HG02642 (cell line): ENCODE data around the gene OXNAD1.

ENCODE experiments used
- ATAC-seq: cut with Tn5 transposase; IDR thresholded peaks from one replicate; pipeline ENCODE4 v1.9.1; 2021; ENCODE audit warnings: mild to moderate bottlenecking; ENCODE audit not compliant: unreplicated experiment, poor library complexity

The OXNAD1 gene

GRCh38 chr3:16323737-16324136, 58.7 kb downstream of the OXNAD1 start:
- no peak for ATAC-seq

- ATAC-seq = no peak
Measured at GRCh38 chr3:16325850-16326249, 60.8 kb downstream of the OXNAD1 start.

- no peak for ATAC-seq
Measured at GRCh38 chr3:16326724-16327349, 61.8 kb downstream of the OXNAD1 start.

GRCh38 chr3:16328124-16328523, 63.1 kb downstream of the OXNAD1 start:
- ATAC-seq = no peak

GRCh38 chr3:16329036-16329825, 64.2 kb downstream of the OXNAD1 start:
- ATAC-seq = no peak

- ATAC-seq = no peak
Measured at GRCh38 chr3:16329826-16330129, 64.8 kb downstream of the OXNAD1 start.

- no peak for ATAC-seq
Measured at GRCh38 chr3:16330351-16330750, 65.3 kb downstream of the OXNAD1 start.

GRCh38 chr3:16331319-16331883, 66.4 kb downstream of the OXNAD1 start:
- no peak for ATAC-seq

GRCh38 chr3:16332904-16333426, 68.0 kb downstream of the OXNAD1 start:
- no peak for ATAC-seq

- no peak for ATAC-seq
Measured at GRCh38 chr3:16334909-16335308, 69.9 kb downstream of the OXNAD1 start.

GRCh38 chr3:16335333-16335732, 70.3 kb downstream of the OXNAD1 start:
- no peak for ATAC-seq

GRCh38 chr3:16335772-16336645, 71.0 kb downstream of the OXNAD1 start:
- ATAC-seq = no peak

GRCh38 chr3:16336825-16337224, 71.8 kb downstream of the OXNAD1 start:
- no peak for ATAC-seq

GRCh38 chr3:16337856-16338540, 73.0 kb downstream of the OXNAD1 start:
- ATAC-seq = peak; percentile 70

- no peak for ATAC-seq
Measured at GRCh38 chr3:16338999-16339398, 74.0 kb downstream of the OXNAD1 start.

- no peak for ATAC-seq
Measured at GRCh38 chr3:16343101-16343500, 78.1 kb downstream of the OXNAD1 start.

GRCh38 chr3:16346413-16347081, 81.5 kb downstream of the OXNAD1 start:
- ATAC-seq = no peak

- no peak for ATAC-seq
Measured at GRCh38 chr3:16347548-16347947, 82.5 kb downstream of the OXNAD1 start.

GRCh38 chr3:16349986-16350596, 85.1 kb downstream of the OXNAD1 start:
- ATAC-seq = no peak
